Transverse colon (tissue), 4 donors: ENCODE measurements around the gene PCGF1. TPM values are rescaled to one million over a fixed set of nuclear protein-coding genes. Genes with fewer than 3 reads are reported as not detected.
A peak's percentile ranks its signal among the peaks of the same experiment; 100 is the strongest.

Source experiments
- DNase-seq: peaks from one replicate; pipeline ENCODE4 v3.0.0-alpha.2; 2019
- H3K27ac ChIP-seq, 4 donors: fragments of 200-600 bp; sonication (generic); 2 replicates each; pipeline ENCODE4 v1.5.1; 2016 to 2018; ENCODE audit warnings: inconsistent platforms in 4 of 4
- H3K27me3 ChIP-seq: fragments of 200-600 bp; sonication (generic); 2 replicates; pipeline ENCODE4 v1.5.1; 2017; ENCODE audit warnings: inconsistent platforms
- H3K36me3 ChIP-seq, 4 donors: fragments of 200-600 bp; sonication (generic); 2 replicates each; pipeline ENCODE4 v1.5.1; 2017 to 2019; ENCODE audit warnings: inconsistent platforms in 4 of 4
- H3K4me1 ChIP-seq, 4 donors: fragments of 200-600 bp; sonication (generic); 2 replicates each; pipeline ENCODE4 v1.5.1; 2017 to 2020; ENCODE audit warnings: inconsistent platforms in 4 of 4
- H3K4me3 ChIP-seq, 4 donors: fragments of 200-600 bp; sonication (generic); 1 replicate in 1 of 4; 2 replicates in 3 of 4; pipeline versions ENCODE4 v1.5.1 to v1.6.1; 2017 to 2019; ENCODE audit warnings: inconsistent platforms in 4 of 4
- H3K9me3 ChIP-seq, 2 donors: fragments of 200-600 bp; sonication (generic); 2 replicates each; pipeline ENCODE4 v1.5.1; 2017 to 2019; ENCODE audit warnings: inconsistent platforms in 2 of 2
- CTCF ChIP-seq, 5 experiments: fragments of 200-600 bp in 3 of 5; fragments of 450-650 bp in 2 of 5; sonication (generic) in 3 of 5; IDR thresholded peaks; 1 replicate in 2 of 5; 2 replicates in 3 of 5; pipeline ENCODE4 v1.5.1; 2016 to 2017; ENCODE audit warnings: antibody characterized with exemption in 5 of 5, inconsistent platforms in 3 of 5, mild to moderate bottlenecking in 2 of 5, moderate library complexity in 1 of 5
- EP300 ChIP-seq: sonication (generic); formaldehyde crosslinking; IDR thresholded peaks from one replicate; pipeline ENCODE4 v1.6.1; 2017; ENCODE audit warnings: antibody characterized with exemption, low read depth
- POLR2A ChIP-seq: fragments of 450-650 bp; IDR thresholded peaks from one replicate; pipeline ENCODE4 v1.6.1; 2016; ENCODE audit warnings: antibody characterized with exemption, mild to moderate bottlenecking, moderate library complexity
- POLR2AphosphoS5 ChIP-seq, 3 donors: sonication (generic); formaldehyde crosslinking; IDR thresholded peaks; one replicate each; pipeline ENCODE4 v1.6.1; 2016; ENCODE audit warnings: antibody characterized with exemption in 3 of 3
- WGBS, 2 donors: methylation state at CpG; one replicate each; pipeline ENCODE4 v1.1.5; 2018; ENCODE audit warnings: low coverage in 1 of 2; 5-methylcytosine and 5-hydroxymethylcytosine counted together
- in situ Hi-C, 4 donors: fragments of 200-750 bp; cut with MboI; loops; one replicate each; pipeline versions ENCODE4 v1.15.0 to v1.15.1; 2017; ENCODE audit warnings: low sequenced_read_pairs in 3 of 4, low pct_ligation_motif_present in 1 of 4, low pct_unique_long_range_greater_than_20kb in 1 of 4
- intact Hi-C: fragments of 100-400 bp; cut with DNase I; formaldehyde crosslinking; loops from one replicate; pipeline ENCODE4 v1.15.1; 2023; ENCODE audit warnings: low total_unique reads
- total RNA-seq, 4 donors: library from RNA; depleted of rRNA; stranded (reverse); fragments of >200 nt; gene quantifications; one replicate each; pipeline ENCODE4 v1.1.0, GENCODE V29; 2016

PCGF1 gene
- total RNA-seq, 4 donors from 2014 or later, result 3.7 to 23.9 (median 19.3) TPM

- in situ Hi-C loops (loop anchor here in 3 of 4 donors (5.0 to 25.0 kb wide), 2 partner anchors 77 to 87 kb away; no protein-coding TSS in a partner anchor), intact Hi-C loops (no loop called here)
- Histone ChIP-seq H3K27me3 (peaks cover 42% of the 10 kb centered on the region), H3K4me1 (peaks cover 19 to 57% (median 45%) of the 10 kb centered on the region in 4 donors), H3K4me3 (peak overlapping the region in 1 of 4 donors; percentile 50), H3K9me3 (no peaks in the 10 kb centered on the region), H3K27ac (no peak overlapping the region), H3K36me3 (no peaks in the 10 kb centered on the region)
- WGBS, 2 donors, result 62 to 67% methylated on average over 1 to 14 of the region's 15 CpGs
- DNase-seq, result no peak
- TF ChIP-seq CTCF (IDR thresholded peaks at IDR 0.05) (no peak), EP300 (no peak), POLR2AphosphoS5 (IDR thresholded peaks at IDR 0.05) (no peak), POLR2A (no peak)
These were observed 7.4 kb downstream of the PCGF1 start for GRCh38 chr2:74499940-74500577.

- intact Hi-C loops (no loop called here), in situ Hi-C loops (loop anchor here in 2 of 4 donors (25.0 kb wide), 1 partner anchor 88 kb away; no protein-coding TSS in a partner anchor)
- Histone ChIP-seq H3K9me3 (no peaks in the 10 kb centered on the region), H3K36me3 (no peaks in the 10 kb centered on the region), H3K4me1 (peaks cover 19 to 50% (median 41%) of the 10 kb centered on the region in 4 donors), H3K4me3 (peak within 1 kb of the TSS in 3 of 4 donors; percentile 11 to 50 (median 40)), H3K27me3 (peaks cover 42% of the 10 kb centered on the region), H3K27ac (no peak within 1 kb of the TSS)
- WGBS, 2 donors, result 4 to 5% methylated on average over 4 to 49 of the region's 65 CpGs
- no peak for TF ChIP-seq POLR2A
- no peak for TF ChIP-seq EP300
- TF ChIP-seq CTCF (IDR thresholded peaks at IDR 0.05), result no peak
- TF ChIP-seq POLR2AphosphoS5 (IDR thresholded peaks at IDR 0.05), result no peak
- no peak for DNase-seq
These were observed 8.1 kb downstream of the PCGF1 start, which contains the start of gene LBX2 for GRCh38 chr2:74499267-74499939. TSS of gene LBX2 (minus strand) at chr2:74499603. CDS start at chr2:74499537, 66 bp downstream.

DNA sequence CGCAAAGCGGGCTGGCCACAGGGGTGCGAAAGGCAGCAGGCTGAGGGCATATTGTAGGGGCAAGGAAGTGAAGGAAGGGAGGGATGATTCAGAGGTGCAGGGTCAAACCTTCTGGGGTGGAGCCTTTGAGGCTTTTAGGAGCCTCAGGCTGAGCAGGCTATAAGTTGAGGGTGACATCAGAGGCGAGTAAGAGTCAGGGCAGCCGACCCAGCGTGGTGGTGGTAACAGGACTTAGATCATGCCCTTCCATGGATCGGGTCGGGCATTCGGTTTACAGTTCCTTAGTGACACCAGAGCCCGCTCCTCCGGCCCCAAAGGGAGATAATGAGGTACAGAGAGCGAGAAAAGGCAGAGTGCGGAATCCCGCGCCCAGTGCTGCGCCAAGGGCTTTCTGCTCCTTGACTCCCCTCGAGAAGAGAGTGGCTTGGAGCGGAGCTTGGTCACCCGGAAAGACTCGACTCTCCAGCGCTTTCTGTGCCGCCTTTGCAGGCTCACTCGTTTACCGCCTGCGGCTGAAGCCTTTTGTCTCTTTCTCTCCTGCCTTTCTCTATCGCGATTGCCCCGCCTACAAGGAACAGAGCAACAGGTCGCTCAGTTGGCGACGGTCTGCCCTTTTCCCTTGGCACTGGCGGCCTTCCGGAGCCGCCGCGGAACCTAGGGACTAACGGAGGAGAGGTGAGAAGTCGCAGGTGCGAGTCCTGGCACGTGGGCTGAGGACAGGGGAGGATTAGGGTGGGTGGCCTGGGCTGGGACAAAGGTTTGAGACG lies 8.8 kb downstream of the PCGF1 start:
- WGBS, 2 donors, result 2 to 10% methylated on average over 4 to 41 of the region's 41 CpGs
- Histone ChIP-seq H3K9me3 (no peaks in the 10 kb centered on the region), H3K27me3 (peaks cover 42% of the 10 kb centered on the region), H3K4me1 (peaks cover 19 to 43% (median 37%) of the 10 kb centered on the region in 4 donors), H3K4me3 (peak overlapping the region in 3 of 4 donors; percentile 11 to 50 (median 40)), H3K36me3 (no peaks in the 10 kb centered on the region), H3K27ac (no peak overlapping the region)
- intact Hi-C loops, result no loop called here
- TF ChIP-seq POLR2A (no peak), CTCF (IDR thresholded peaks at IDR 0.05) (no peak), EP300 (no peak), POLR2AphosphoS5 (IDR thresholded peaks at IDR 0.05) (no peak)
- in situ Hi-C loops, result loop anchor here in 2 of 4 donors (25.0 kb wide), 1 partner anchor 89 kb away; no protein-coding TSS in a partner anchor
- DNase-seq, result peak; percentile 33
